Stimulated activated naive CD4-positive, alpha-beta T cell treated with Interleukin-2 at 50 U/mL for 16 hours (primary cell): ENCODE measurements around the gene USP26.
"Not testable (repeated sequence)": the region's sequence is repeated elsewhere in the genome, so short reads cannot be mapped to it uniquely, and the experiment has no call there.

Source experiments
- DNase-seq: peaks from one replicate; lab custom pipeline; 2025; lab: John Stamatoyannopoulos, UW

The USP26 gene

DNA sequence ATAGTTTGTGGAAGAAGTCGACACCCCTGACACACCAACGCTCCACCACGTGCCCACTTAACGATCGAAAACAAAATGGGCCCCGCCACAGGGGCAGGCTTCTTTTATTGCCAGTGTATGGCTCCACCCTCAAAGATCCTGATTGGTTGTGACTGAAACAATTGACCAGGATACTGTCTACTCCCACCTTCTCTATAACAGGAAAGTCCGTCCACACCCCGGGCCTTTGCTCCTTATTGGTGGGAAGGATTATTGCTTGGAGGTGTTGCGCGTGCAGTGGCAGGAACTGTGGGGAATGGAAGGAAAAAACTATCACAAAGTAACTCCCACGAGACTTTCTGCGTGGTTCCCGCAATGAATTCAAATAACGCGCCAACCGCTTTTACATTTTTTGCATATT, at the start of gene USP26:
TSS of gene USP26 (minus strand) at position 79 of the 400 bp plus-strand sequence. CDS start 68,889 bp downstream, outside the sequence.
- no peak for DNase-seq

- DNase-seq, result no peak
Observed at GRCh38 chrX:133134282-133134681, 37.4 kb upstream of the USP26 start.

DNA sequence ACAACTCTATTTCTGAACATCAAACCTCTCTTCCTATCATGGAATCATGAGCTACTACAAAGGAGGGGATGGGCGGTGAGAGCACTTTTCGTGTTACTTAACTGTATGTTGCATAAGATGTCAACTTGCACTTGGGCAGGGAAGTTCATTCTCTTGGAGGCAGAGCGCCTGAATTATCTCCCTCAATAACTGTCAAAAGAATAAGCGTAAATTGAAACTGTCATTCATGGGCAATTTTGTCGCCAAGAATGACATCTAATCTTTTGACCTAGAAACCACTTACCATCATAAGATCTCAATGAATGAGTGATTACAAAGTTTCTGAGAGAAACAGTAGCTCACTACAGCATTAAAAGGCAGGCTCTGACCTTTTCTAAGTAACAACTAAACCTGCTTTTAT, 23.5 kb upstream of the USP26 start:
- no peak for DNase-seq

GRCh38 chrX:133094098-133094731, 2.7 kb downstream of the USP26 start:
- no peak for DNase-seq

GRCh38 chrX:133090236-133090809, 6.6 kb downstream of the USP26 start:
- no peak for DNase-seq

DNA sequence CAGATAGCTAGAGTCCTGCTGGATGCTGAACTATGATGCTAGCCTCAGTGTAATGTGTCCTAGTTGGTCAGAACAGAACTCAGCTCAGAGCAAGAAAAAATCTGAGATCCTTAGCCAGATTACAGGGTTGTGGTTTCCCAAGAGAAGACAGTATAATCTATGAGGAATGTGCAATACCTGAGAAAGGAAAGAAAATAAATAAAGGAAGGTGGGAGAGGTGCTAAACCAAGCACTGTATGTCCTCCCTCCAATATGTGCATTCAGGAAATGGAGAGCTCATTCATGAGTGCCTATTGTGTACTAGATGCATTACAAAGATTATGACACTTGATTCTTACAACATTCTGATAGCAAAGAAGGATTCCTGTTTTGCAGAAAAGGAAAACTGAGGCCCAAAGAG, 7.5 kb downstream of the USP26 start:
- DNase-seq, result no peak

DNA sequence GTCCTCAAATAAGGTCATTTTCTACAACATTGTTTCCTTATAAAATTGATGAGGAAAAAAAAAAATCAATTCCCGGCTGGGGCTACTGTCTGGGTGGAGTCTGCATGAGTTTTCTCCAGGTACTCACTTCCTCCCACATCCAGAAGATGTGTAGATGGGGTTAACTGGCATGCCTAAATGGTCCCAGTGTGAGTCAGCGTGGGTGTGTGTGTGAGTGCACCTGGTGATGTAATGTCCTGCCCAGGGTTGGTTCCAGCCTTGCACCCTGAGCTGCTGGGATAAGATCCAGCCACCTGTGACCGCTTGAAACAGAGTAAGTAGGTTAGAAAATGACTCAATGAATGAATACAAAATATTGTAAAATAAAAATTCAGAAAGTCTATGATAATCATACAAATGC, 11.1 kb downstream of the USP26 start:
- DNase-seq, result no peak

DNA sequence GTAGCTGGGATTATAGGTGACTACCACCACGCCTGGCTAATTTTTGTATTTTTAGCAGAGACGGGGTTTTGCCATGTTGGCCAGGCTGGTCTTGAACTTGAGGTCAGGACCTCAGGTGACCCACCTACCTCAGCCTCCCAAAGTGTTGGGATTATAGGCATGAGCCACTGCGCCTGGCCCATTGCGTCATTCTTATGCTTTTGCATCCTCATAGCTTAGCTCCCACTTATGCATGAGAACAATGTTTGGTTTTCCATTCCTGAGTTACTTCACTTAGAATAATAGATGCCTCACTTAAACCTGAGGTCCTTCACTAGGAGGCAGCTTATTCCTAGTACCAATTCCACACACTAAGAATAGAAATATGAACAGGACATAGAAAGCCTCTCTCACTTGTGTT, 11.9 kb downstream of the USP26 start:
- DNase-seq, result not testable (repeated sequence)

- no peak for DNase-seq
Observed at GRCh38 chrX:133083899-133084298, 13.0 kb downstream of the USP26 start.

DNA sequence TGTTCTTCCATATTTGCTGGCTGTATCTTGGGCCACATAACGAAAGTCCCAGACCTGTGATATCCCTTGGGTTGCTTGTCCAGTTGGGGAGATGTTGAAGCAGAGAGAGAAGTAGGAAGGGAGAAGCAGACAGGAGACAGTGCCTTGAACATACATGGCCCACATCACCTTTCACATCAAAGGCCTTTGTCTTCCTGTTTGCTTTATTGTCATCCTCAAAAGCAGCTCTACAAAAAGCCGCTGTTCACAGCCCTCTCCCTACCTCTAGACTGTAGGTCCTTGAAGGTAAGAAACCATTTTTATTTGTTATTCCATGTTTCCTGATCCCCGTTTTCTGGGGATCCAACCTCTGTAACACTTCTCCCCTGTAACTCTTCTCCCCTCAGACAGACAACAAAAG, 14.9 kb downstream of the USP26 start:
- no peak for DNase-seq

DNA sequence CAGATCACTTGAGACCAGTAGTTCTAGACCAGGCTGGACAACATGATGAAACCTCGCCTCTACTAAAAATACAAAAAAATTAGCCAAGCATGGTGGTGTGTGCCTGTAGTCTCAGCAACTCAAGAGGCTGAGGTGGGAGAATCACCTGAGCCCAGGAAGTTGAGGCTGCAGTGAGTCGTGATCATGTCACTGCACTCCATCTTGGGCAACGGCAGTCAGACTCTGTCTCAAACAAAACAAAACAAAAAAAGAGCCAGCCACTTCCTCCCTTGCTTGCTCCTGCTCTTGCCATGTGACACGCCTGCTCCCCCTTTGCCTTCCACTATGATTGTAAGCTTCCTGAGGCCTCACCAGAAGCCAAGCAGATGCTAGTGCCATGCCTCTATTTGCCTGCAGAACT, 19.1 kb downstream of the USP26 start:
- not testable (repeated sequence) for DNase-seq

DNA sequence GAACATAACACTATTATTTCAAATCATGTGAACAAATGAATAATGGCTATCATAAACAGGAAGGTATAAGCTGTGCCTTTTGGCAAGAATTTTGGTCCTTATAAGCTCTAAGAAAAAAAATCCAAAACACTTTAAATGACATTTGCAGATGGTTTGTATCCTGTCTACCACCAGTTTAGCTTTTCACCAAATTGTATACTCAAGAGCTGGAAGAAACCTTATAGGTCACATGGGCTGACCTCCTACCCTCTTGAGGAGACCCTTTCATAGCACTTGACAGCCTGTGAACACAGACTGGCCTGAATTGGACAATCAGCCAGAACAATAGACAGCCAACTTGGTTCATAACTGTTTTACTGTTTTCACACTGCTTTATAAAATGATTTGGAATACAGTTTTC, 24.3 kb downstream of the USP26 start:
- DNase-seq, result no peak

GRCh38 chrX:133068461-133068860, 28.4 kb downstream of the USP26 start:
- DNase-seq, result no peak

DNA sequence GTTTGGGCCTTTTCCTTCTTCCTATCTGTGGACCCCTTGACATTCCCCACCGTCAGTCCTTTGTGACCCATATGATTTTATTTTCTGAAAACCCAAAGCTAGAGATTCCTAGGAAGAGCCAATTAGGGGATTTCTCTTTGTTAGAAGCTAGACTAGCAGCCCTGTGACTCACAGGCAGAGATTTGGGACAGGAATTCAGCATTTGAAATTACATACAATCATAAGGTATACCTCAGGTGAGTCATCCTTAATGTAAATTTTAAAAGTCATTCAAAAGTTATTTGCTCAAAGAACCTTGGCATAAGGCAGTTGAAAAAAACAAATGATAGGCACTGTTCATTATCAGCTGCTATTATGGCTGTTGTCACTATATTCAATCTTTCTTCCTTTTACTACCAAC, 40.6 kb downstream of the USP26 start:
- DNase-seq, result no peak

- DNase-seq, result no peak
Observed at GRCh38 chrX:133054761-133055405, 42.0 kb downstream of the USP26 start.

DNA sequence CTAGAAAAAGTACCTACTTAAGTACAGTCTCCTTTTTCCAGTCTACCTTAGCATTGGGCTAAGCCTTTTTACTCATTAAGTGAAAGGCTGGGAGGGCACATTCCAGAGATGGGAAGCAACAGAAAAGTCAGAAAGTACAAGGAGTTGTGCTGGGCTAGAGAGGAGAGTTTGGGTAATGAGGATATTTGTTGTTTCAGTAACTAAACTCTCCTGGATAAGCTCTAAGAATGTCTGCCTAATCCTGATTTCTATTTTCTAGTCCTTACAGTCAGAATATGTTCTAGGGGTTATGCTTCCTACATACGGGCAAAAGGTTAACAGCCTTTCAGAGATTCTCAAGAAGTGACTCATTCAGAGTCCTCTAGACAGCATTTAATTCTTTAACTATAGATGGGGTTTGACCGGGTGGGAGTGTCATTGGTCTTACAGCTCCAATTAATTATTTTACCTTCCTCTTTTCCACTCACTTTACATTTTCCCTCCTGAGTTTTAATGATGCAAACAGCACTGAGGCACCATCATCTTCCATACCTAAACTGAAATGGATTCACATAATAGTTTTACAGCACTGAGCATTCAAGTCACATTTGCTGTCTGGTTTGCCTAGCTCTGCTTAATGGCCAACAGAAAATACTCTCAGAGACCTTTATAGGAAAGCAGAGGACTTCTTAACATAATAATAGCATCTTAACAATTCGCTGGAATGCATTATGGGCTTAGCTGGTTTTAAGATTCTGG, 42.9 kb downstream of the USP26 start:
- no peak for DNase-seq

GRCh38 chrX:133048751-133049150, 48.2 kb downstream of the USP26 start:
- DNase-seq, result no peak

DNA sequence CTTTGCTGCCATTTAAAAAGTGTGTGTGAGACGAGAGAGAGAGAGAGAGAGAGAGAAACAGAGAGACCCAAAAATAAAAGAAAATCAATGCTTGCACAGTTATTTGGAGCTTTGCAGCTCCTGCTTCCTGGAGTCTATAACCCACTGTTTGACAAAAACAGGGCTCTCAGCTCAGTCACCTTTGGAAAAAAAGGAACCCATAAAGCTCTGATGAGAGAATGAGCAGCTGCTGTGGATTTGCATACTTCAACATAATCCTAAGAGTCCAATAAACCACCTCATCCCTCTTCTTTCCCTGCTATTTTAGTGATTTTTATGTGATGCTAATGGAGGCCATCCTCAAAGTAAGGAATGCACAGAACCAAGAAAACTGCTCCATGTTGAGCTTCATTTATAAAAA, 50.3 kb downstream of the USP26 start:
- DNase-seq, result no peak

- no peak for DNase-seq
Observed at GRCh38 chrX:133045986-133046385, 50.9 kb downstream of the USP26 start.

GRCh38 chrX:133044145-133044786, 52.6 kb downstream of the USP26 start:
- DNase-seq, result not testable (repeated sequence)

DNA sequence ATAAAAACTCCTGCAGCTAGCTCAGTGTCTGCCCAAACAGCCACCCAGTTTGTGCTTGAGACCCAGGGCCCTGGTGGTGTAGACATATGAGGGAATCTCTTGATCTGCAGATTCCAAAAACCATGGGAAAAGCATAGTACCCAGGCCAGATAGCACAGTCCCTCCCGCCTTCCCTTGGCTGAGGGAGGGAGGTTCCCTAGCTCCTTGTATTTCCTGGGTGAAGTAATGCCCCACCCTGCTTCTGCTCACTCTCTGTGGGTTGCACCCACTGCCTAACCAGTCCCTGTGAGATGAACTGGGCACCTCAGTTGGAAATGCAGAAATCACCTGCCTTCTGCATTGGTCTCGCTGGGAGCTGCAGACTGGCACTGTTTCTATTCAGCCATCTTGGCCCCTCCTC, 54.6 kb downstream of the USP26 start:
- no peak for DNase-seq

DNA sequence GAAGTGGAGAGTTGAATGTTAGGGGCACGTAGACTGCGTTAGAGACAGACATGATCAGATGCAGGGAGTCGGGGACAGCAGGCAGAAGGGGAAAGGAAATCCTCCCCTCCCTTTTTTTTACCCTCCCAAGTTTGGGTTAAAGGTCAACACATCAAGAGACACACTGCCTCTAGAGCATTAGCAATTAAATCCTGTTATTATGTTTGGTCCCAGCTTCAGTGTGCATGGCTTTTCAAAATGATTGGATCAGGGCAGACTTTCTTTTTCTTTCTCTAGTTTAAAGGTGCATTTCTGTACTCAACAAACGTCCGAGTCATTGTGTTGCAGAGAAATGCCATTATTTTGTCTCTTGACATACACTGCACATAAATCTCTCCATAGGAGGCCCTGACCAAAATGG, 63.9 kb downstream of the USP26 start:
- DNase-seq, result no peak
